HEK293 (cell line): ENCODE data around the gene PCSK1N.

ENCODE experiments used
- BCL11A ChIP-seq: fragments of 450-650 bp; formaldehyde crosslinking; IDR thresholded peaks from 2 replicates; pipeline ENCODE4 v1.5.1; 2016; ENCODE audit warnings: low read depth, missing biosample characterization, missing genetic modification characterization
- KLF10 ChIP-seq: fragments of 450-650 bp; IDR thresholded peaks from 2 replicates; pipeline ENCODE4 v1.5.1; 2018; ENCODE audit warnings: missing biosample characterization, mild to moderate bottlenecking, missing genetic modification characterization
- KLF16 ChIP-seq: fragments of 450-650 bp; formaldehyde crosslinking; IDR thresholded peaks from 2 replicates; pipeline ENCODE4 v1.5.1; 2017; ENCODE audit warnings: missing biosample characterization, missing genetic modification characterization
- MYNN ChIP-seq: fragments of 450-650 bp; formaldehyde crosslinking; IDR thresholded peaks from 2 replicates; pipeline ENCODE4 v1.5.1; 2016; ENCODE audit warnings: missing biosample characterization, missing genetic modification characterization, borderline replicate concordance
- TCF7L2 ChIP-seq: IDR thresholded peaks from 2 replicates; pipeline ENCODE4 v1.6.1; 2011; ENCODE audit warnings: low read depth, mild to moderate bottlenecking, inconsistent platforms, low read length, moderate library complexity, borderline replicate concordance
- ZNF223 ChIP-seq: fragments of 450-650 bp; formaldehyde crosslinking; IDR thresholded peaks from 2 replicates; pipeline ENCODE4 v1.5.1; 2016; ENCODE audit warnings: missing biosample characterization, missing genetic modification characterization
- ZNF341 ChIP-seq: fragments of 450-650 bp; formaldehyde crosslinking; IDR thresholded peaks from 2 replicates; pipeline ENCODE4; 2016; ENCODE audit warnings: low read depth, missing biosample characterization, missing genetic modification characterization
- TF ChIP-seq, protein P1 (sequence below): fragments of 450-650 bp; formaldehyde crosslinking; IDR thresholded peaks from 2 replicates; pipeline ENCODE4 v1.5.1; 2016; ENCODE audit warnings: missing biosample characterization, missing genetic modification characterization
- TF ChIP-seq, protein P2 (sequence below): fragments of 450-650 bp; formaldehyde crosslinking; IDR thresholded peaks from 2 replicates; pipeline ENCODE4 v1.5.1; 2016; ENCODE audit warnings: missing biosample characterization, missing genetic modification characterization
- TF ChIP-seq, protein P3 (sequence below): fragments of 450-650 bp; formaldehyde crosslinking; conservative IDR thresholded peaks from 2 replicates; pipeline ENCODE4 v1.5.1; 2016; ENCODE audit warnings: low read depth, missing biosample characterization, missing genetic modification characterization

DNA sequence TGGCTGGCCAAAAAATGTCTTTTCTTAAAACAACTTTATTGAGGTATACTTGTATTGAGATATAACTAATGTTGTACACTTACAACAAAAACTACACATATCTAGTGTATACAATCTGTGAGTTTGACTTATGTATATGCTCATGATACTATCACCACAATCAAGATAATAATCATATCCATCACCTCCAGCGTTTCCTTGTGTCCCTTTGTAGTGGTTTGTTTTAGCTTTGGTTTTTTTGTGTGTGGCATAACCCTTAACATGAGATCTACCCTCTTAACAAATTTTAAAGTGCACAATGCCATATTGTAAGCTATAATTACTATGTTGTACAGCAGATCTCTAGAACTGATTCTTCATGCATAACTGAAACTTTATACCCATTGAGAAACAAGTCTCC lies 13.4 kb upstream of the PCSK1N start:
- no peak for TF ChIP-seq KLF16 (tag by site-specific recombination)
- TF ChIP-seq ZNF341 (tag by site-specific recombination) = no peak
- TF ChIP-seq ZNF223 (tag by site-specific recombination) = no peak
- TF ChIP-seq MYNN (tag by site-specific recombination) = no peak
- TF ChIP-seq BCL11A (tag by site-specific recombination) = no peak
- TF ChIP-seq, protein P1, sequence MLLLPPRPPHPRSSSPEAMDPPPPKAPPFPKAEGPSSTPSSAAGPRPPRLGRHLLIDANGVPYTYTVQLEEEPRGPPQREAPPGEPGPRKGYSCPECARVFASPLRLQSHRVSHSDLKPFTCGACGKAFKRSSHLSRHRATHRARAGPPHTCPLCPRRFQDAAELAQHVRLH (tag by site-specific recombination) = no peak
- TF ChIP-seq, protein P2, sequence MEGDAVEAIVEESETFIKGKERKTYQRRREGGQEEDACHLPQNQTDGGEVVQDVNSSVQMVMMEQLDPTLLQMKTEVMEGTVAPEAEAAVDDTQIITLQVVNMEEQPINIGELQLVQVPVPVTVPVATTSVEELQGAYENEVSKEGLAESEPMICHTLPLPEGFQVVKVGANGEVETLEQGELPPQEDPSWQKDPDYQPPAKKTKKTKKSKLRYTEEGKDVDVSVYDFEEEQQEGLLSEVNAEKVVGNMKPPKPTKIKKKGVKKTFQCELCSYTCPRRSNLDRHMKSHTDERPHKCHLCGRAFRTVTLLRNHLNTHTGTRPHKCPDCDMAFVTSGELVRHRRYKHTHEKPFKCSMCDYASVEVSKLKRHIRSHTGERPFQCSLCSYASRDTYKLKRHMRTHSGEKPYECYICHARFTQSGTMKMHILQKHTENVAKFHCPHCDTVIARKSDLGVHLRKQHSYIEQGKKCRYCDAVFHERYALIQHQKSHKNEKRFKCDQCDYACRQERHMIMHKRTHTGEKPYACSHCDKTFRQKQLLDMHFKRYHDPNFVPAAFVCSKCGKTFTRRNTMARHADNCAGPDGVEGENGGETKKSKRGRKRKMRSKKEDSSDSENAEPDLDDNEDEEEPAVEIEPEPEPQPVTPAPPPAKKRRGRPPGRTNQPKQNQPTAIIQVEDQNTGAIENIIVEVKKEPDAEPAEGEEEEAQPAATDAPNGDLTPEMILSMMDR = no peak
- TF ChIP-seq, protein P3, sequence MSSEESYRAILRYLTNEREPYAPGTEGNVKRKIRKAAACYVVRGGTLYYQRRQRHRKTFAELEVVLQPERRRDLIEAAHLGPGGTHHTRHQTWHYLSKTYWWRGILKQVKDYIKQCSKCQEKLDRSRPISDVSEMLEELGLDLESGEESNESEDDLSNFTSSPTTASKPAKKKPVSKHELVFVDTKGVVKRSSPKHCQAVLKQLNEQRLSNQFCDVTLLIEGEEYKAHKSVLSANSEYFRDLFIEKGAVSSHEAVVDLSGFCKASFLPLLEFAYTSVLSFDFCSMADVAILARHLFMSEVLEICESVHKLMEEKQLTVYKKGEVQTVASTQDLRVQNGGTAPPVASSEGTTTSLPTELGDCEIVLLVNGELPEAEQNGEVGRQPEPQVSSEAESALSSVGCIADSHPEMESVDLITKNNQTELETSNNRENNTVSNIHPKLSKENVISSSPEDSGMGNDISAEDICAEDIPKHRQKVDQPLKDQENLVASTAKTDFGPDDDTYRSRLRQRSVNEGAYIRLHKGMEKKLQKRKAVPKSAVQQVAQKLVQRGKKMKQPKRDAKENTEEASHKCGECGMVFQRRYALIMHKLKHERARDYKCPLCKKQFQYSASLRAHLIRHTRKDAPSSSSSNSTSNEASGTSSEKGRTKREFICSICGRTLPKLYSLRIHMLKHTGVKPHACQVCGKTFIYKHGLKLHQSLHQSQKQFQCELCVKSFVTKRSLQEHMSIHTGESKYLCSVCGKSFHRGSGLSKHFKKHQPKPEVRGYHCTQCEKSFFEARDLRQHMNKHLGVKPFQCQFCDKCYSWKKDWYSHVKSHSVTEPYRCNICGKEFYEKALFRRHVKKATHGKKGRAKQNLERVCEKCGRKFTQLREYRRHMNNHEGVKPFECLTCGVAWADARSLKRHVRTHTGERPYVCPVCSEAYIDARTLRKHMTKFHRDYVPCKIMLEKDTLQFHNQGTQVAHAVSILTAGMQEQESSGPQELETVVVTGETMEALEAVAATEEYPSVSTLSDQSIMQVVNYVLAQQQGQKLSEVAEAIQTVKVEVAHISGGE = no peak
- no peak for TF ChIP-seq KLF10
- TF ChIP-seq TCF7L2 = no peak
